A673 (cell line): ENCODE results near the gene NTRK3.

Experiments
- EZH2 ChIP-seq: fragments of 200-600 bp; sonication (generic); IDR thresholded peaks from 2 replicates; pipeline ENCODE4 v1.6.1; 2017; ENCODE audit warnings: borderline replicate concordance, low read depth, mild to moderate bottlenecking, mixed read lengths, antibody characterized with exemption, low read length; ENCODE audit not compliant: poor library complexity, severe bottlenecking
- TF ChIP-seq, protein P1 (sequence below): fragments of 300-800, 200-600 bp; sonication (generic); conservative IDR thresholded peaks from 2 replicates; pipeline ENCODE4 v1.5.1; 2017; ENCODE audit warnings: low read depth, mild to moderate bottlenecking, antibody characterized with exemption, low read length, moderate library complexity, mixed read lengths

DNA sequence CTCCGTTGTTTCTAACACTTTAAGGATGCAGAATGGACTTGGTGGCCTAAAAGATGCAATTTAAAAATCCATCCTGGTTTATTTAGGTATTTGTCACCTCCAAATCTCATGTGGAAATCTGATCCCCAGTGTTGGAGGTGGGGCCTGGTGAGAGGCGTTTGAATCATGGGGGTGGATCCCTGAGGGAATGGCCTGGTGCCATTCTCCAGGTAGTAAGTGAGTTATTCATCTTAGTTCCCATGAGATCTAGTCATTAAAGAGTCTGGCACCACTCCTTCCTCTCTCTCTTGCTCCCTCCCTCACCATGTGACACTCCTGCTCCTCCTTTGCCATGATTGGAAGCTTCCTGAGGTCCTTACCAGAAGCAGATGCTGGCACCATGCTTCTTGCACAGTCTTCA lies 339.1 kb downstream of the NTRK3 start:
- TF ChIP-seq, protein P1, sequence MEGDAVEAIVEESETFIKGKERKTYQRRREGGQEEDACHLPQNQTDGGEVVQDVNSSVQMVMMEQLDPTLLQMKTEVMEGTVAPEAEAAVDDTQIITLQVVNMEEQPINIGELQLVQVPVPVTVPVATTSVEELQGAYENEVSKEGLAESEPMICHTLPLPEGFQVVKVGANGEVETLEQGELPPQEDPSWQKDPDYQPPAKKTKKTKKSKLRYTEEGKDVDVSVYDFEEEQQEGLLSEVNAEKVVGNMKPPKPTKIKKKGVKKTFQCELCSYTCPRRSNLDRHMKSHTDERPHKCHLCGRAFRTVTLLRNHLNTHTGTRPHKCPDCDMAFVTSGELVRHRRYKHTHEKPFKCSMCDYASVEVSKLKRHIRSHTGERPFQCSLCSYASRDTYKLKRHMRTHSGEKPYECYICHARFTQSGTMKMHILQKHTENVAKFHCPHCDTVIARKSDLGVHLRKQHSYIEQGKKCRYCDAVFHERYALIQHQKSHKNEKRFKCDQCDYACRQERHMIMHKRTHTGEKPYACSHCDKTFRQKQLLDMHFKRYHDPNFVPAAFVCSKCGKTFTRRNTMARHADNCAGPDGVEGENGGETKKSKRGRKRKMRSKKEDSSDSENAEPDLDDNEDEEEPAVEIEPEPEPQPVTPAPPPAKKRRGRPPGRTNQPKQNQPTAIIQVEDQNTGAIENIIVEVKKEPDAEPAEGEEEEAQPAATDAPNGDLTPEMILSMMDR, result no peak
- TF ChIP-seq EZH2, result no peak
